Panc1 (cell line): ENCODE results near the gene OPN1SW. TPM values are rescaled to one million over a fixed set of nuclear protein-coding genes. Genes with fewer than 3 reads are reported as not detected.

ENCODE experiments used
- ATAC-seq: fragments of 200-7000 bp; cut with Tn5 transposase; 2 replicates; pipeline ENCODE4 v1.9.1; 2020; ENCODE audit warnings: mild to moderate bottlenecking, moderate library complexity
- BruUV-seq: library from RNA; stranded (reverse); fragments of 400-500 nt; replicated peaks from 2 replicates; lab custom pipeline; 2021; lab: Mats Ljungman, UMichigan
- CTCF ChIA-PET: fragments of 300-600 bp; sonication (Branson Sonifier 250); formaldehyde crosslinking; loops from one replicate; lab custom pipeline; 2022; ENCODE audit warnings: antibody characterized with exemption; lab: Charles Lee
- POLR2A ChIA-PET: fragments of 300-600 bp; sonication (Branson Sonifier 250); formaldehyde crosslinking; loops from one replicate; lab custom pipeline; 2022; ENCODE audit warnings: antibody characterized with exemption; lab: Charles Lee
- DNase-seq: peaks from one replicate; pipeline ENCODE4 v3.0.0-alpha.2; 2010; ENCODE audit warnings: low read depth, low spot score
- H3K27ac ChIP-seq: 2 replicates; pipeline ENCODE4 v1.5.1; 2011; ENCODE audit warnings: mild to moderate bottlenecking, low read length, inconsistent platforms
- H3K27me3 ChIP-seq: fragments of 200-500 bp; sonication (Bioruptor generic); 2 replicates; pipeline ENCODE4 v1.6.0; 2014; ENCODE audit warnings: low read length, inconsistent platforms; ENCODE audit not compliant: control insufficient read depth, insufficient read depth
- H3K36me3 ChIP-seq: fragments of 200-500 bp; sonication (Bioruptor generic); 2 replicates; pipeline ENCODE4 v1.5.1; 2014; ENCODE audit warnings: inconsistent platforms, mild to moderate bottlenecking, low read length, moderate library complexity; ENCODE audit not compliant: control insufficient read depth, insufficient read depth
- H3K4me1 ChIP-seq: 2 replicates; pipeline ENCODE4 v1.5.1; 2011; ENCODE audit warnings: inconsistent platforms, mild to moderate bottlenecking, low read length, moderate library complexity; ENCODE audit not compliant: control insufficient read depth, insufficient read depth
- H3K4me3 ChIP-seq, 2 experiments: 2 replicates each; pipeline ENCODE4 v1.5.1; 2011 to 2012; ENCODE audit warnings: low read depth in 2 of 2, low read length in 2 of 2, mild to moderate bottlenecking in 2 of 2, inconsistent platforms in 1 of 2, moderate library complexity in 1 of 2
- H3K9me3 ChIP-seq: fragments of 200-500 bp; sonication (Bioruptor generic); 2 replicates; pipeline ENCODE4 v1.5.1; 2014; ENCODE audit warnings: low read depth, mild to moderate bottlenecking, inconsistent platforms, low read length, moderate library complexity; ENCODE audit not compliant: control insufficient read depth, insufficient read depth
- POLR2AphosphoS5 ChIP-seq: IDR thresholded peaks from 2 replicates; pipeline ENCODE4 v1.6.1; 2012; ENCODE audit warnings: mild to moderate bottlenecking, low read depth, low read length, moderate library complexity
- SIN3A ChIP-seq: IDR thresholded peaks from 2 replicates; pipeline ENCODE4 v1.6.1; 2012; ENCODE audit warnings: low read depth, mild to moderate bottlenecking, low read length, moderate library complexity, borderline replicate concordance; ENCODE audit not compliant: insufficient read depth
- TCF7L2 ChIP-seq: IDR thresholded peaks from 2 replicates; pipeline ENCODE4 v1.6.1; 2011; ENCODE audit warnings: mild to moderate bottlenecking, low read depth, low read length, inconsistent platforms
- in situ Hi-C: cut with HindIII; loops from 2 replicates; pipeline ENCODE4 v1.10.0; 2016; ENCODE audit warnings: low sequenced_read_pairs, low pct_unique_long_range_greater_than_20kb
- intact Hi-C: fragments of 100-400 bp; cut with micrococcal nuclease; formaldehyde crosslinking; loops from one replicate; pipeline ENCODE4 v1.10.0; 2022; ENCODE audit not compliant: unreplicated experiment
- total RNA-seq: library from RNA; stranded (reverse); gene quantifications from one replicate; pipeline ENCODE4 v1.2.1, GENCODE V29; 2021; ENCODE audit not compliant: unreplicated experiment
- TF ChIP-seq, protein P1 (sequence below), 2 experiments: IDR thresholded peaks; 2 replicates each; pipeline ENCODE4 v1.6.1; 2011 to 2012; ENCODE audit warnings: low read depth in 2 of 2, control low read depth in 1 of 2, low read length in 1 of 2, mild to moderate bottlenecking in 1 of 2, moderate library complexity in 1 of 2; ENCODE audit not compliant: insufficient read depth in 1 of 2
- TF ChIP-seq, protein P2 (sequence below): fragments of 450-650 bp; IDR thresholded peaks from 2 replicates; pipeline ENCODE4 v1.5.1; 2017; ENCODE audit warnings: mild to moderate bottlenecking

The OPN1SW gene
- total RNA-seq, 1 experiment from 2014 or later, result not detected

DNA sequence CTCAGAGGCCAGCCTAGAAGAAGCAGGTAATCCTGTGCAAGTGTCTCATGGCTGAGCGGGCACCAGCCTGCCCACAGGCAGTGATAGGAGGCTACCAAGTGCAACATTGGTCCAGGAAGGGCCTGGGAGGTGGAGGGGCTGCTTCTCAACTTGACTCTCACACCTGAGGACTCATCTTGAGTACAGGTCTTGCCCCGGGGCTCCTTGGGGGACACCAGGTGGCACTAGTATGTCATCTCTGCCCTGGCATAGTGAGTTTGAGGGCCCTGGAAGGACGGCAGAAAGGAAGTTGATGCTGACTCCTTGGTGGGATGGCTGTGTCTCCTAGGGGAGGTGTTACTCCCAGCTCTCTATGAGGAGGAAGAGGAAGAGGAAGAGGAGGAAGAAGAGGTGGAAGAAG, 18.4 kb upstream of the OPN1SW start:
- in situ Hi-C loops (no loop called here), intact Hi-C loops (loop anchor here (5.0 kb wide), 1 partner anchor 88 kb away; no protein-coding TSS in a partner anchor)
- Histone ChIP-seq H3K4me1 (no peaks in the 10 kb centered on the region; the same call in 1 of the 2 replicates), H3K36me3 (no peaks in the 10 kb centered on the region; the same call in 1 of the 2 replicates), H3K9me3 (no peaks in the 10 kb centered on the region), H3K27me3 (peaks cover 7% of the 10 kb centered on the region), H3K4me3 (no peak overlapping the region), H3K27ac (no peak overlapping the region)
- no TSS peak for BruUV-seq
- TF ChIP-seq POLR2AphosphoS5 (no peak), TCF7L2 (no peak), SIN3A (no peak)
- TF ChIP-seq, protein P1, sequence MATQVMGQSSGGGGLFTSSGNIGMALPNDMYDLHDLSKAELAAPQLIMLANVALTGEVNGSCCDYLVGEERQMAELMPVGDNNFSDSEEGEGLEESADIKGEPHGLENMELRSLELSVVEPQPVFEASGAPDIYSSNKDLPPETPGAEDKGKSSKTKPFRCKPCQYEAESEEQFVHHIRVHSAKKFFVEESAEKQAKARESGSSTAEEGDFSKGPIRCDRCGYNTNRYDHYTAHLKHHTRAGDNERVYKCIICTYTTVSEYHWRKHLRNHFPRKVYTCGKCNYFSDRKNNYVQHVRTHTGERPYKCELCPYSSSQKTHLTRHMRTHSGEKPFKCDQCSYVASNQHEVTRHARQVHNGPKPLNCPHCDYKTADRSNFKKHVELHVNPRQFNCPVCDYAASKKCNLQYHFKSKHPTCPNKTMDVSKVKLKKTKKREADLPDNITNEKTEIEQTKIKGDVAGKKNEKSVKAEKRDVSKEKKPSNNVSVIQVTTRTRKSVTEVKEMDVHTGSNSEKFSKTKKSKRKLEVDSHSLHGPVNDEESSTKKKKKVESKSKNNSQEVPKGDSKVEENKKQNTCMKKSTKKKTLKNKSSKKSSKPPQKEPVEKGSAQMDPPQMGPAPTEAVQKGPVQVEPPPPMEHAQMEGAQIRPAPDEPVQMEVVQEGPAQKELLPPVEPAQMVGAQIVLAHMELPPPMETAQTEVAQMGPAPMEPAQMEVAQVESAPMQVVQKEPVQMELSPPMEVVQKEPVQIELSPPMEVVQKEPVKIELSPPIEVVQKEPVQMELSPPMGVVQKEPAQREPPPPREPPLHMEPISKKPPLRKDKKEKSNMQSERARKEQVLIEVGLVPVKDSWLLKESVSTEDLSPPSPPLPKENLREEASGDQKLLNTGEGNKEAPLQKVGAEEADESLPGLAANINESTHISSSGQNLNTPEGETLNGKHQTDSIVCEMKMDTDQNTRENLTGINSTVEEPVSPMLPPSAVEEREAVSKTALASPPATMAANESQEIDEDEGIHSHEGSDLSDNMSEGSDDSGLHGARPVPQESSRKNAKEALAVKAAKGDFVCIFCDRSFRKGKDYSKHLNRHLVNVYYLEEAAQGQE (IDR thresholded peaks at IDR 0.05; ENCODE audit: insufficient read depth in 1 of 2, low read depth in 2 of 2, low read length in 1 of 2), result no peak
- TF ChIP-seq, protein P2, sequence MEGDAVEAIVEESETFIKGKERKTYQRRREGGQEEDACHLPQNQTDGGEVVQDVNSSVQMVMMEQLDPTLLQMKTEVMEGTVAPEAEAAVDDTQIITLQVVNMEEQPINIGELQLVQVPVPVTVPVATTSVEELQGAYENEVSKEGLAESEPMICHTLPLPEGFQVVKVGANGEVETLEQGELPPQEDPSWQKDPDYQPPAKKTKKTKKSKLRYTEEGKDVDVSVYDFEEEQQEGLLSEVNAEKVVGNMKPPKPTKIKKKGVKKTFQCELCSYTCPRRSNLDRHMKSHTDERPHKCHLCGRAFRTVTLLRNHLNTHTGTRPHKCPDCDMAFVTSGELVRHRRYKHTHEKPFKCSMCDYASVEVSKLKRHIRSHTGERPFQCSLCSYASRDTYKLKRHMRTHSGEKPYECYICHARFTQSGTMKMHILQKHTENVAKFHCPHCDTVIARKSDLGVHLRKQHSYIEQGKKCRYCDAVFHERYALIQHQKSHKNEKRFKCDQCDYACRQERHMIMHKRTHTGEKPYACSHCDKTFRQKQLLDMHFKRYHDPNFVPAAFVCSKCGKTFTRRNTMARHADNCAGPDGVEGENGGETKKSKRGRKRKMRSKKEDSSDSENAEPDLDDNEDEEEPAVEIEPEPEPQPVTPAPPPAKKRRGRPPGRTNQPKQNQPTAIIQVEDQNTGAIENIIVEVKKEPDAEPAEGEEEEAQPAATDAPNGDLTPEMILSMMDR, result peak; percentile 57
- CTCF ChIA-PET, result interaction anchor here (0.6 to 1.1 kb wide), 3 partner anchors 85 to 204 kb away, joined by 3 to 4 read pairs (median 3); no protein-coding TSS in a partner anchor
- peak; percentile 39 for ATAC-seq
- POLR2A ChIA-PET, result interaction anchor here (0.8 kb wide), 1 partner anchor 90 kb away, joined by 3 read pairs; no protein-coding TSS in a partner anchor
- DNase-seq, result no peak

DNA sequence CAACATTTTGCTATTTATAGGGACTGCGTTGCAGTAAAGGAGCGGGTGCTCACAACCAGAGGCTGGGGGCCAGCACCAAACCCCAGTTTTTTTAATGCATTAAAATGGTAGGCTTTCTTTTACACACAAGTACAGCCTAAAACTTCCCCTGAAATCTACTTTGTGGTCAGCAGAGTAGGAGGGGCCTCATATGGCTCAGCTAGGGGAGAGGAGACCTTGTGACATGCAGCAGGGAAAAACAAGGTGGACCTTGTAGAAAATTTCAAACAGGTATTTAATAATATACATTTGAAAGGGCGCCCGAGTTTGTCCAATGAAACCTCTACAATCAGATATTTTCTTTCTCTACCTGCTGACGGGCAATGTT, 17.6 kb upstream of the OPN1SW start:
- H3K36me3 ChIP-seq, result no peaks in the 10 kb centered on the region; the same call in 1 of the 2 replicates
- DNase-seq, result no peak
- no peak for ATAC-seq
- in situ Hi-C loops (no loop called here), intact Hi-C loops (loop anchor here (5.0 kb wide), 1 partner anchor 89 kb away; no protein-coding TSS in a partner anchor)
- H3K4me1 ChIP-seq, result no peaks in the 10 kb centered on the region; the same call in 1 of the 2 replicates
- H3K27me3 ChIP-seq, result peaks cover 7% of the 10 kb centered on the region
- TF ChIP-seq SIN3A (no peak), POLR2AphosphoS5 (no peak), TCF7L2 (no peak)
- TF ChIP-seq, protein P1 (IDR thresholded peaks at IDR 0.05; ENCODE audit: insufficient read depth in 1 of 2, low read depth in 2 of 2, low read length in 1 of 2), result no peak
- TF ChIP-seq, protein P2, result no peak
- POLR2A ChIA-PET, result no interaction called here
- no peak overlapping the region for H3K4me3 ChIP-seq
- no peak overlapping the region for H3K27ac ChIP-seq
- no TSS peak for BruUV-seq
- CTCF ChIA-PET, result no interaction called here
- no peaks in the 10 kb centered on the region for H3K9me3 ChIP-seq
